ENCODE results near the gene OR6N2. TPM values are rescaled to one million over a fixed set of nuclear protein-coding genes. Genes with fewer than 3 reads are reported as not detected.

Gene OR6N2
- total RNA-seq, 1 experiment from 2014 or later, result not detected

DNA sequence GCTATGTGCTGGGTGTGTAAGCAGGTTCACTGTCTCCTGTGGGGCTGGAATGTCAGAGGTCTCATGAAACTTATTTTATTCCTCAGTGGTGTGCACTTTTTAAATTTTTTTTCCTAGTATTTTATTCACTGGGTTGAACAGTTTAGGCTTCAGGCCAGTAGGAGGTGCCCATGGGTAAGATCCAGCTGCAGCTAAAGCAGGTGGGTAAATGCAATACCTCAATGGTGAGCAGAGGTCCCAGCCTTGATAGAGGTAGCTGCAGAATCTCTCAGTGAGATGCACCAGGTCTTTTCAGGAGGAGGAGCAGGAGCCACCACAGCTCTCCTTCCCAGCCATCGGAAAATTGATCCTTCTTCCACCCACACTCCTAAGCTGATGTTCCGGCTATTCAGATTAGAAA, 12.6 kb upstream of the OR6N2 start:
- H3K27me3 ChIP-seq (ENCODE audit: insufficient read depth, low read depth), result no peaks in the 10 kb centered on the region
- no peaks in the 10 kb centered on the region for H4K20me1 ChIP-seq (ENCODE audit: insufficient read depth)
- H3F3A ChIP-seq (ENCODE audit: insufficient read depth, low read depth), result no peaks in the 10 kb centered on the region
- H3K9me3 ChIP-seq (ENCODE audit: insufficient read depth, low read depth), result no peaks in the 10 kb centered on the region
- no peaks in the 10 kb centered on the region for H3K9me2 ChIP-seq (ENCODE audit: insufficient read depth)
- no peak for TF ChIP-seq EZH2 (IDR thresholded peaks at IDR 0.05; ENCODE audit: low read depth)
- TF ChIP-seq, protein P1, sequence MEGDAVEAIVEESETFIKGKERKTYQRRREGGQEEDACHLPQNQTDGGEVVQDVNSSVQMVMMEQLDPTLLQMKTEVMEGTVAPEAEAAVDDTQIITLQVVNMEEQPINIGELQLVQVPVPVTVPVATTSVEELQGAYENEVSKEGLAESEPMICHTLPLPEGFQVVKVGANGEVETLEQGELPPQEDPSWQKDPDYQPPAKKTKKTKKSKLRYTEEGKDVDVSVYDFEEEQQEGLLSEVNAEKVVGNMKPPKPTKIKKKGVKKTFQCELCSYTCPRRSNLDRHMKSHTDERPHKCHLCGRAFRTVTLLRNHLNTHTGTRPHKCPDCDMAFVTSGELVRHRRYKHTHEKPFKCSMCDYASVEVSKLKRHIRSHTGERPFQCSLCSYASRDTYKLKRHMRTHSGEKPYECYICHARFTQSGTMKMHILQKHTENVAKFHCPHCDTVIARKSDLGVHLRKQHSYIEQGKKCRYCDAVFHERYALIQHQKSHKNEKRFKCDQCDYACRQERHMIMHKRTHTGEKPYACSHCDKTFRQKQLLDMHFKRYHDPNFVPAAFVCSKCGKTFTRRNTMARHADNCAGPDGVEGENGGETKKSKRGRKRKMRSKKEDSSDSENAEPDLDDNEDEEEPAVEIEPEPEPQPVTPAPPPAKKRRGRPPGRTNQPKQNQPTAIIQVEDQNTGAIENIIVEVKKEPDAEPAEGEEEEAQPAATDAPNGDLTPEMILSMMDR (conservative IDR thresholded peaks at IDR 0.05), result no peak; the same call in 1 of the 2 replicates
- H3K4me1 ChIP-seq (replicated peaks; ENCODE audit: insufficient read depth), result no peaks in the 10 kb centered on the region
- no peak for DNase-seq
- H3K36me3 ChIP-seq (ENCODE audit: low read depth), result no peaks in the 10 kb centered on the region
- POLR2A ChIA-PET (ENCODE audit: unreplicated experiment), result no interaction called here
- no peak overlapping the region for H3K27ac ChIP-seq
- H3K4me2 ChIP-seq, result no peak overlapping the region
- intact Hi-C loops (cut with micrococcal nuclease; ENCODE audit: unreplicated experiment), result no loop called here
- no peak overlapping the region for H3K4me3 ChIP-seq
- H2AFZ ChIP-seq, result no peak overlapping the region
- BruUV-seq (replicated peaks), result no TSS peak
- CTCF ChIA-PET, result no interaction called here
- no peaks in the 10 kb centered on the region for H3K79me2 ChIP-seq (ENCODE audit: low read depth)

DNA sequence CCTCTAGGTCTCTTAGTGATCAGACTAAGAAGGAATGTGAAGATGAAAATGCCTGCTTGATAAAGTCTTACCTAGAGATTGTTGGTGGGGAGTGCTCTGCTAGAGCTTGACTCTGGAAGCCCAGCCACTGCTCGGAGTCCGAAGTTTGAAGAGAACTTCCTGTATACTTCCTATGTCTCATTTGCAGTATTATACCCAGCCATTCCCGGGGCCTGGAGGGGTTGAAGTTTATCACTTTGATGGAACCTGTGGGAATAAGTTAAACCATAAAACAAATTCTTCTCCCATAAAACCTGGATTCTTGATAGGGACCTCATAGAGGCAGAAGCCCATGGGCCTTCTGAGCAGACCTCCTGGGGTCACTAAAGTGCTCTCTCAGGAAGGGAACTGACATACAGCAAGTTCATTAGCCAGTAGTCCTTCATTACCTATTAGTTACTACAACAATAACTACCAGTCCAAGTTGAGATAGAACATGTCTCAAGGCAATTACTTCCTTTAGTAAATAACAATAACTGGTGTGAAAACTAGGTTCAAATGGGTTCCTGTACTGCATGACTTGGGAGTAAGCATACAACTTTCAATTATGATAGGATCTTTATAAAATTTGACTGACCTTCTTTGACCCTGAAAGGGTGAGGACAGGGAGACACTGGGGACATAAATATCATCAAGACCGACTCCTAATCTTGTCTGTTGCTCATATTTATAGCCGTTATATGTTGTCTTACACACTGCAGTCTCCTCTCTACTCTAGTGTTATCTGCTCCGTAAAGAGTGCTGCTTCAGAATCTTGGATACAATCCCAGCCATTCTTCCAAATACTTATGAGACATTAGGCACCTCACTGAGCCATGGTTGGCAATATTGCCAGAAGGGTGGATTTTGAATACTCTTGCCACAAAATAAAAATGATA, 8.8 kb downstream of the OR6N2 start, which contains the start of gene OR6N1:
Gene OR6N1 (minus strand): TSS at position 246 of the 917 bp plus-strand sequence. CDS start 5,513 bp downstream, outside the sequence.
- Histone ChIP-seq H3K4me2 (no peak within 1 kb of the TSS), H3K79me2 (ENCODE audit: low read depth) (no peaks in the 10 kb centered on the region), H3K27me3 (ENCODE audit: insufficient read depth, low read depth) (peaks cover 7% of the 10 kb centered on the region; the same call in 1 of the 2 replicates), H2AFZ (no peak within 1 kb of the TSS), H3K4me3 (no peak within 1 kb of the TSS), H3K4me1 (replicated peaks; ENCODE audit: insufficient read depth) (no peaks in the 10 kb centered on the region), H3K9me3 (ENCODE audit: insufficient read depth, low read depth) (no peaks in the 10 kb centered on the region), H4K20me1 (ENCODE audit: insufficient read depth) (no peaks in the 10 kb centered on the region), H3F3A (ENCODE audit: insufficient read depth, low read depth) (no peaks in the 10 kb centered on the region), H3K27ac (no peak within 1 kb of the TSS), H3K9me2 (ENCODE audit: insufficient read depth) (no peaks in the 10 kb centered on the region; the same call in 1 of the 2 replicates), H3K36me3 (ENCODE audit: low read depth) (no peaks in the 10 kb centered on the region)
- ChIA-PET POLR2A (ENCODE audit: unreplicated experiment) (no interaction called here), CTCF (no interaction called here)
- intact Hi-C loops (cut with micrococcal nuclease; ENCODE audit: unreplicated experiment), result no loop called here
- no peak for TF ChIP-seq EZH2 (IDR thresholded peaks at IDR 0.05; ENCODE audit: low read depth)
- TF ChIP-seq, protein P1 (conservative IDR thresholded peaks at IDR 0.05), result no peak
- BruUV-seq (replicated peaks), result no TSS peak
- no peak for DNase-seq

DNA sequence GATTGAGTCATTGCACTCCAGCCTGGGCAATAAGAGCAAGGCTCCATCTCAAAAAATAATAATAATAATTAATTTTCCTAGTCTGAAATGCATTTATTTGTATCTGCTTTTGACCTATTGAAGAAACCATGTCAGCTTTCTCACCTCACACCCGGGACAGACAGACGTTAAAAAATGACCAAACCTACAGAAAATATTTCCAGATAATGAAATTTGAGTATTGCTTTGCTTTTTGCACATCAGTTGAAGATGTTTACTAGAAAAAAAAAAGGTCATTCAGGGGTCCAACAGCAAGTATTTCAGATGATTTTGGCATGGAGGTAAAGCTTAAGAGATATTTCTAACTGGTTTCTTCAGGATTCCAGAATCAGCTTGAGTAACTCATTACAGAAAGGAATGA, 26.6 kb downstream of the OR6N2 start, which contains the start of gene OR6K6:
Gene OR6K6 (plus strand): TSS at position 301 of the 400 bp plus-strand sequence. CDS start 168 bp downstream, outside the sequence.
- ChIA-PET CTCF (no interaction called here), POLR2A (ENCODE audit: unreplicated experiment) (no interaction called here)
- Histone ChIP-seq H3K27me3 (ENCODE audit: insufficient read depth, low read depth) (peaks cover 7% of the 10 kb centered on the region), H3K36me3 (ENCODE audit: low read depth) (no peaks in the 10 kb centered on the region), H2AFZ (no peak within 1 kb of the TSS; the same call in 1 of the 2 replicates), H3K79me2 (ENCODE audit: low read depth) (no peaks in the 10 kb centered on the region), H3K9me3 (ENCODE audit: insufficient read depth, low read depth) (no peaks in the 10 kb centered on the region), H4K20me1 (ENCODE audit: insufficient read depth) (no peaks in the 10 kb centered on the region), H3K9me2 (ENCODE audit: insufficient read depth) (no peaks in the 10 kb centered on the region), H3F3A (ENCODE audit: insufficient read depth, low read depth) (no peaks in the 10 kb centered on the region), H3K4me2 (no peak within 1 kb of the TSS), H3K4me1 (replicated peaks; ENCODE audit: insufficient read depth) (no peaks in the 10 kb centered on the region), H3K4me3 (no peak within 1 kb of the TSS), H3K27ac (no peak within 1 kb of the TSS)
- no TSS peak for BruUV-seq (replicated peaks)
- no peak for DNase-seq
- intact Hi-C loops (cut with micrococcal nuclease; ENCODE audit: unreplicated experiment), result no loop called here
- TF ChIP-seq, protein P1 (conservative IDR thresholded peaks at IDR 0.05), result no peak
- TF ChIP-seq EZH2 (IDR thresholded peaks at IDR 0.05; ENCODE audit: low read depth), result no peak

All from PC-9 (cell line).